SJSA1 (cell line): ENCODE measurements around the gene ZNF550. TPM values are rescaled to one million over a fixed set of nuclear protein-coding genes. Genes with fewer than 3 reads are reported as not detected.
"Not testable (repeated sequence)": the region's sequence is repeated elsewhere in the genome, so short reads cannot be mapped to it uniquely, and the experiment has no call there.

Experiments
- DNase-seq, 2 experiments: peaks; one replicate each; pipeline ENCODE4 v3.0.0-alpha.2; 2015 to 2020; ENCODE audit warnings: low spot score in 2 of 2, low read depth in 1 of 2
- H3K27ac ChIP-seq: fragments of 250-450 bp; sonication (Bioruptor Pico); 2 replicates; pipeline ENCODE4 v1.5.1; 2020; ENCODE audit warnings: mild to moderate bottlenecking, moderate library complexity
- H3K27me3 ChIP-seq: fragments of 250-450 bp; sonication (Bioruptor Pico); replicated peaks from 2 replicates; pipeline ENCODE4 v1.5.1; 2020; ENCODE audit warnings: mild to moderate bottlenecking, moderate library complexity
- H3K36me3 ChIP-seq: fragments of 250-450 bp; sonication (Bioruptor Pico); 2 replicates; pipeline ENCODE4 v1.5.1; 2020; ENCODE audit warnings: mild to moderate bottlenecking
- H3K4me1 ChIP-seq: fragments of 250-450 bp; sonication (Bioruptor Pico); replicated peaks from 2 replicates; pipeline ENCODE4 v1.6.1; 2021; ENCODE audit warnings: mild to moderate bottlenecking
- H3K4me3 ChIP-seq: fragments of 250-450 bp; sonication (Bioruptor Pico); 2 replicates; pipeline ENCODE4 v1.5.1; 2020; ENCODE audit warnings: mild to moderate bottlenecking
- H3K9me3 ChIP-seq: fragments of 250-450 bp; sonication (Bioruptor Pico); replicated peaks from 2 replicates; pipeline ENCODE4 v1.5.1; 2020; ENCODE audit warnings: mild to moderate bottlenecking
- total RNA-seq: library from RNA; depleted of rRNA; stranded (reverse); fragments of >200 nt; shearing (Covaris generic); gene quantifications from 2 replicates; pipeline ENCODE4 v1.2.3, GENCODE V29; 2014

The ZNF550 gene
- total RNA-seq, 1 experiment from 2014 or later: 6.8 TPM

DNA sequence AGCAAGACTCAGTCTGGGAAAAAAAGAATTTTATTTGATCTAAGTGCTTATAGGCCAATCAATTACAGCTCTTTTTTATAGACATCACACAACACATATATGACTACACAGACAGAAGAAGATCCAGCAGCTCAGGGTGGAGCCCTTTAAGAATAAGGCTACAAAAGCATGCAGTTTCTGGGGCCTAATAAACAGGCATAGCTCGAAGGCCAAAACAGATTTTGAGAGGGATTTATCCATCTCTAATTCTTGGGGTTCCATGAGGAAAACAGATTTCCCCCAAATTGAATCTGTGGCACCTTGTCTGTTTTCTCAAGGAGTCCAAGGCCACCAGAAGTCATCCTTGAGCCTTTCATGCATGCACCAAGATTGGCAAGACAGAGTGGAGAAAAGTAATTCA is 3.9 kb upstream of the ZNF550 start:
- no peaks in the 10 kb centered on the region for H3K36me3 ChIP-seq
- peaks cover 12% of the 10 kb centered on the region for H3K4me1 ChIP-seq
- no peak overlapping the region for H3K27ac ChIP-seq
- H3K4me3 ChIP-seq: no peak overlapping the region
- no peak for DNase-seq
- no peaks in the 10 kb centered on the region for H3K27me3 ChIP-seq
- peaks cover 46% of the 10 kb centered on the region for H3K9me3 ChIP-seq

- peak; percentile 72 for DNase-seq
- Histone ChIP-seq H3K9me3 (peaks cover 20% of the 10 kb centered on the region), H3K27me3 (no peaks in the 10 kb centered on the region), H3K4me1 (peaks cover 14% of the 10 kb centered on the region), H3K4me3 (peak overlapping the region; percentile 72), H3K36me3 (peaks cover 16% of the 10 kb centered on the region), H3K27ac (peak overlapping the region; percentile 75)
Observed at GRCh38 chr19:57560049-57560491, 407 bp upstream of the ZNF550 start.

DNA sequence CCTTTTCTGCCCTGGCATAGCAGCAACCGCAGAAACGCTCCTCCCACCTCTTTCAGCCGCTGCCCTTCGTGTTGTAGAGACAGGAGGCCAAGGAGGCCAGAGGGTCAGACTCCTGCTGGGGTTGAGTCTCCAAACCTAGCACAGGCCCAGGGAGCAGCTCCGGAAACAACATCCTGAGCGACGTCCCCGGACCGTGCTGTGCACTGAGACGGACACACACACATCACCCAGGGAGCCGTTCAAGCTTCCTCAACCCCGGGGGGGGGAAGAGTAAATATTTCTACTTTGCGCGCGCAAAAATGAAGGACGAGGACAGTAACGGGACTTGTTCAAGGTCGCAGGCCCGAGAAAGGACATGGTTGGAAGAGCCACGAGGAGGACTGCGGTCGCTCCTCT is 657 bp downstream of the ZNF550 start:
- Histone ChIP-seq H3K36me3 (peaks cover 27% of the 10 kb centered on the region), H3K4me3 (peak overlapping the region; percentile 72), H3K4me1 (peaks cover 14% of the 10 kb centered on the region), H3K27me3 (no peaks in the 10 kb centered on the region), H3K9me3 (peaks cover 21% of the 10 kb centered on the region), H3K27ac (peak overlapping the region; percentile 75)
- peak; percentile 29 to 46 for DNase-seq

DNA sequence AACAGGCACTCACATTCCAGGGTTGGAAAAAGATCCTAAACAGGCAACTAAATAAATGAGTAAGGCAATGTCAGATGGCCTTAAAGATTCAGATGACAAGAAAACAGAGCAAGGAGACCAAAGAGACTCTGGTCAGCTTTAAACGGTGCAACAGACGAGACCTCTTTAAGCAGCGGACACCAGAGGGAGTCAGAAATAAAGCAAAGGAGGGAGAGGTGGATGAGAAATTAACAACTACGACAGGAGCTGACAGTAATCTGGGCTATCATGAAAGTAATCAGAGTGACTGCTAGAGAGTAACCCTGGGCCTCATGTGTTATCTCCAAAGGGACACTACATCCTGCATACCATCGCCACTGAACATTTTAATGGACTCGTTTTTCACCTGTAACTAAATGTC is 1.1 kb downstream of the ZNF550 start:
- Histone ChIP-seq H3K9me3 (peaks cover 19% of the 10 kb centered on the region), H3K4me3 (peak overlapping the region; percentile 72), H3K27me3 (no peaks in the 10 kb centered on the region), H3K4me1 (peaks cover 14% of the 10 kb centered on the region), H3K27ac (no peak overlapping the region), H3K36me3 (peaks cover 32% of the 10 kb centered on the region)
- DNase-seq: no peak

- Histone ChIP-seq H3K9me3 (peaks cover 16% of the 10 kb centered on the region; the same call in 1 of the 2 replicates), H3K4me3 (no peak overlapping the region), H3K36me3 (peaks cover 40% of the 10 kb centered on the region), H3K27me3 (no peaks in the 10 kb centered on the region), H3K27ac (no peak overlapping the region), H3K4me1 (peaks cover 14% of the 10 kb centered on the region)
- no peak for DNase-seq
Observed at GRCh38 chr19:57557659-57558058, 2.0 kb downstream of the ZNF550 start.

DNA sequence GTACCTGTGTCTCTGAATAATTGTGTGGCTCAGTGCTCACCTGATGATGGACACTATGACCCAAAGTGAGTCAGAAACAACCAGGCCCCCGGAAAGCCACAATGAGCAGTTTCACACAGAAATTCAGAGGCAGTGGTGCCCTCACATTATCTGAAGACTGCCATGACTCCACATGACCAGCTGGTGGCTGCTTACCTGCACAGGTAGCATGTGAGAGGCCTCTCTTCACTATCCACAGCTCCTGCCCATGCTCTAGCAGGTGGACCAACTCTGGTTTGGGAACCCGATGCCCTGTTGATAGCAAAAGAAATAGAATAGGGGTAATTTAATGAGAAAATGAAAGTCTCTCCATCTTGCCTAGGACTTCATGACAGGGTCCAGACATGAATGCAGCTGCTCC is 7.2 kb downstream of the ZNF550 start:
- H3K27me3 ChIP-seq: no peaks in the 10 kb centered on the region
- no peak overlapping the region for H3K27ac ChIP-seq
- H3K9me3 ChIP-seq: peaks cover 36% of the 10 kb centered on the region
- H3K4me3 ChIP-seq: no peak overlapping the region
- H3K36me3 ChIP-seq: peaks cover 92% of the 10 kb centered on the region
- H3K4me1 ChIP-seq: no peaks in the 10 kb centered on the region
- no peak for DNase-seq

DNA sequence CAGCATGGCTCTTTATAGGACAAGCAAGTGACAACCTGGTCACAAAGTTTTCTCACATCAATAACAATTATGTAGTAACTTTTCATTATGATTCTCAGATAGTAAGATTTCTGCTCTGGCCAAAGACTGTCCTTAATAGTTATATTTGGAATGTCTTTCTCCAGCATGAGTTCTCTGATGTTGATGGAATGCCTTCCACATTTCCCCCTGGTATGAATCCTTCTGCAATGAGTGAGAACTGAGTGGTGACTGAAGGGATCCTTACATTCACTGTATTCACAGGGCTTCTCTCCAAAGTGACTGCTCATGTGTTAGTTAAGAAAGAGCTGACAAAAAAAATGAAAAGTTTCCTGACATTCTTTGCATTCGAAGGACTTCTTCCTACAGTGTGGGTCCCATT is 13.2 kb downstream of the ZNF550 start:
- Histone ChIP-seq H3K27me3 (no peaks in the 10 kb centered on the region), H3K4me3 (no peak overlapping the region), H3K36me3 (peaks cover 100% of the 10 kb centered on the region), H3K4me1 (no peaks in the 10 kb centered on the region), H3K9me3 (peaks cover 47% of the 10 kb centered on the region), H3K27ac (no peak overlapping the region)
- DNase-seq: no peak

- Histone ChIP-seq H3K4me1 (no peaks in the 10 kb centered on the region), H3K36me3 (peaks cover 88% of the 10 kb centered on the region), H3K4me3 (no peak overlapping the region), H3K27me3 (no peaks in the 10 kb centered on the region), H3K9me3 (peaks cover 71% of the 10 kb centered on the region), H3K27ac (no peak overlapping the region)
- DNase-seq: peak in 1 of 2 experiments; percentile 3
Observed at GRCh38 chr19:57537953-57538547, 21.6 kb downstream of the ZNF550 start.

DNA sequence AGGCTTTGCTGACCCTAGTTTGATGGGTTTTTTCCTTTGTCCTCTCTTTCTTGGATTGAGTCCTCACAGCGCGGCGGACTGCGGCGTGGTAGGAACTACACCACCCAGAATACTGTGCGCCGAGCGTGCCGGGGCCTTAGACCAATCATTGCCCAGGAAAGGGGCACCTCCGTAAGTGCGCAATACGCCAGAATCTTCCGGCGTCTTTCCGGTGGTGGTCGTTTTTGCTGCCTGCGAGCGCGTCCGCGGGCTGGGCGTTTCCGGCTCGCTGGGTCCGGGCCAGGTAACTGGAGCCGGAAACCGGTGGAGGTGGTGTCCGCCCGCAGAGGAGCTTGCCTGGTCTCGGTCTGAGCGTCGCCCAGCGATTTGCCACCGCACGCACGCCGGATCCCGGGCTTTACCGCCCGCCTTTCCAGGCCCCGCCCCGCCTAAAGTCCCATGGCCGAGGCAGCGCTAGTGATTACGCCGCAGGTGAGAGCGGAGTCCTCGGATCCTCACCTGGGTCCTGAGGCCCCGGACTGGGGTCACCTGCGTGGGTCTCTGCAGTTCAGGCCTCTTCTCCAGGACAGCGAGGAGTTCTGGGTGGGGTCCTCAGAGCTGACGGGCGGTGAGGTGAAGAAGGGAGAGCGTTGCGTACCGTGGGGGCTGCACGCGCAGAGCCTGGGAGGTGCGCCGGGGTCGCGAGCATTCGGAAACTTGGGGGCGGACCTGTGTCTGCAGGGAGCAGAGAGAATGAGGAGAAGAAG is 32.4 kb downstream of the ZNF550 start, which contains the start of gene ZNF549:
TSS of gene ZNF549 (plus strand) at position 221 of the 746 bp plus-strand sequence. CDS start at position 439, 218 bp downstream.
- peak; percentile 80 to 87 for DNase-seq
- Histone ChIP-seq H3K9me3 (peaks cover 17% of the 10 kb centered on the region), H3K27me3 (no peaks in the 10 kb centered on the region), H3K36me3 (peaks cover 27% of the 10 kb centered on the region), H3K4me1 (peaks cover 10% of the 10 kb centered on the region), H3K27ac (peak within 1 kb of the TSS; percentile 39; the same call in 1 of the 2 replicates), H3K4me3 (peak within 1 kb of the TSS; percentile 76)

DNA sequence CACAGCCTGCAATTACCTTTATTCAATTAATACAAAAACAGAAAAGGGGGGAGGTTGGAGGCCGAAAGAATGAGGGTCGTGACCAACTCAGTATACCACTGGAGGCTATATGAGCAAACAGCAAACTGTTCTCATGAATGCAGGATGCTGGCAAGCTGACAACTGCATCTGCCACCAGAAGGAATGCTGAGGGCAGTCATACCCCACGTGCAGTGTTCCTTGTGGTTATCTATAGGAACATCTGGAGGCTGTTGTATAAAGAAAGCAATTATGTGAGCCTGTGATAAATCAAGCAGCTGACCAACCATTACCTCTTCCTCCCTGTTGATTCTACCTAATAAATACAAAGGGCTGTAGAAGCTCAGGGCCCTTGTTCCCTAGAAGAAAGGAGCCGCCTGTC is 41.6 kb downstream of the ZNF550 start:
- not testable (repeated sequence) for H3K27me3 ChIP-seq, H3K27ac ChIP-seq, H3K4me1 ChIP-seq, H3K36me3 ChIP-seq, DNase-seq, H3K4me3 ChIP-seq
- H3K9me3 ChIP-seq: peaks cover 14% of the 10 kb centered on the region

- H3K9me3 ChIP-seq: peaks cover 23% of the 10 kb centered on the region
- no peak overlapping the region for H3K4me3 ChIP-seq
- H3K4me1 ChIP-seq: no peaks in the 10 kb centered on the region
- H3K36me3 ChIP-seq: peaks cover 5% of the 10 kb centered on the region; the same call in 1 of the 2 replicates
- H3K27me3 ChIP-seq: no peaks in the 10 kb centered on the region
- no peak overlapping the region for H3K27ac ChIP-seq
- DNase-seq: no peak
Observed at GRCh38 chr19:57515255-57515654, 44.4 kb downstream of the ZNF550 start.

DNA sequence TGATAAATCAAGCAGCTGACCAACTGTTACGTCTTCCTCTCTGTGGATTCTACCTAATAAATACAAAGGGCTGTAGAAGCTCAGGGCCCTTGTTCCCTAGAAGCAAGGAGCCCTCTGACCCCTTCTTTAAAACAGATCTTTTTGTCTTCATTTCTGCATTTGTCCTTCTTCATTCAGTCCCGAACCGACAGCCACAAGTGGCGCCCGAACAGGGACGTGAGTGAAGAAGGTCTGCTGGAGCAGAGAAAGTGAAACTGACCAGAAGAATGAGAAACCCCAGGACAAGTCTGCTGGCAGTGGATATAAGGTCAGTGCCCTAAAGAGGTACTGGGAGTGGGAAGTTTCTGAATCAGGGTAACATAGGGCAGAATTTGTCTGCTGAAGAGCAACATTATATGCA is 46.8 kb downstream of the ZNF550 start:
- H3K27ac ChIP-seq: no peak overlapping the region
- no peaks in the 10 kb centered on the region for H3K27me3 ChIP-seq
- no peak for DNase-seq
- H3K4me3 ChIP-seq: no peak overlapping the region
- no peaks in the 10 kb centered on the region for H3K4me1 ChIP-seq
- H3K36me3 ChIP-seq: peaks cover 8% of the 10 kb centered on the region
- peaks cover 23% of the 10 kb centered on the region for H3K9me3 ChIP-seq

DNA sequence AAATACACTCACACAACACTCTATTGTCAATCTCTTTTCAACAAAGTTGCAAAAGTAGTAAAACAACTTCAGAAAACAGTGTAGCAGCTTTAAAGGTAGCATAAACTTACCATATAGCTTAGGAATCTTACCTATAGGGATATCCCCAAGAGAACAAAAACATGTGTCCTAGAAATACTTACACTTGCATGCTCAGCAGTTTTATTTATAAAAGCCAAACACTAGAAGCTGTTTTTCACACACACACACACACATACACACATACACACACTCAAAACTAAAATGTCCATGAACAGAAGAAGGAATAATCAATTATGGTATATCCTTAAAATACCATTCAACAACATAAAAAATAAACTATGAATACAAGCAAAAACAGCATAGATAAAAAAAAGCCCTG is 48.2 kb downstream of the ZNF550 start:
- no peak overlapping the region for H3K4me3 ChIP-seq
- H3K27me3 ChIP-seq: no peaks in the 10 kb centered on the region
- H3K4me1 ChIP-seq: no peaks in the 10 kb centered on the region
- H3K9me3 ChIP-seq: peaks cover 23% of the 10 kb centered on the region
- H3K27ac ChIP-seq: no peak overlapping the region
- H3K36me3 ChIP-seq: peaks cover 19% of the 10 kb centered on the region
- DNase-seq: no peak

DNA sequence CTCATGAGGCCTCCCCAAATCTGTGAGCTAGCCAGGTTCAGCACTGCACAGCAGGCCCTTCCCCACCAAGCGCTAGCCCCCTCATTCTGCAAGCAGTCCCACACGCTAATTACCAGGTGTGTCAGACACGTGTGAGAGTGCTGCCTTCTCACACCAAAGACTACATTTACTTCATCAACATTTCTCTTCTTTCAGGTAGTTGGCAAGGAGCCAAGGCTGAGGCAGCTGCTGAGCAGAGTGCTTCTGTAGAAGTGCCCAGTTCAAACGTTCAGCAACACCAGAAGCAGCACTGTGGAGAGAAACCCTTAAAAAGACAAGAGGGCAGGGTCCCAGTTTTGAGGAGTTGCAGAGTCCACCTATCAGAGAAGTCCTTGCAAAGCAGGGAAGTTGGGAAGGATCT is 53.5 kb downstream of the ZNF550 start:
- no peaks in the 10 kb centered on the region for H3K27me3 ChIP-seq
- DNase-seq: no peak
- peaks cover 10% of the 10 kb centered on the region for H3K9me3 ChIP-seq
- no peaks in the 10 kb centered on the region for H3K4me1 ChIP-seq
- H3K36me3 ChIP-seq: peaks cover 54% of the 10 kb centered on the region
- no peak overlapping the region for H3K4me3 ChIP-seq
- H3K27ac ChIP-seq: no peak overlapping the region
